GM18907 (cell line): ENCODE data around the gene GGNBP2.

Experiments
- ATAC-seq: cut with Tn5 transposase; IDR thresholded peaks from one replicate; pipeline ENCODE4 v1.9.1; 2021; ENCODE audit warnings: mild to moderate bottlenecking, moderate library complexity; ENCODE audit not compliant: unreplicated experiment

Gene GGNBP2

GRCh38 chr17:36628576-36628975 lies 83.9 kb downstream of the GGNBP2 start:
- ATAC-seq, result no peak

DNA sequence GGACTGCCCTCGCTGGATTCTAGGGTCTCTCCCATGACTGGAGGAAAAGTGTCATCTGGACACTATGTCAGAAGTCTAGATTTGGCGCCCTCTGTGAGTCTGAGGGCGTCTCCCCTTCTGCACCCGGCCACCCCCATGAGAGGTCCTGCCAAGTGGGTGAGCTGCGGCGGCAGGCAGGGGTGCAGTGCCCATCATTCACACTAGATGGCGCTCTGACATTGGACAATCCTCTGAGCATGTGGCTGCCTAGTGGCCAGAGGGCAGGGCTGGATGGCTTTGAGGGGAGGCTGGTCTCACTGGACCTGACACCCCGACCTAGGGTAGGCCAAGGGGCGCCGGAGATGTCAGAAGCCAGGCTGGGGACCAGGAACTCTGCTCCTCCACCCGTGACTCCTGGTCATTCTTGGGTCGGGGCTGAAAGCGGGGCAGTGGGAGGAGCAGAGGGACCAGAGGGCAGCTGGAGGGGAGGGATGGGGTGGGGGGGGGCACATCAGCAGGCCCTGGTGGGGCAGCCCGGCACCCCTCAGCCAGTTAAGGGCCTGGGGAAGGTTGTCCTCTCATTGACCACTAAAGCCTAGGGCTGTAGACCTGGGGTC lies 84.6 kb downstream of the GGNBP2 start:
- no peak for ATAC-seq

DNA sequence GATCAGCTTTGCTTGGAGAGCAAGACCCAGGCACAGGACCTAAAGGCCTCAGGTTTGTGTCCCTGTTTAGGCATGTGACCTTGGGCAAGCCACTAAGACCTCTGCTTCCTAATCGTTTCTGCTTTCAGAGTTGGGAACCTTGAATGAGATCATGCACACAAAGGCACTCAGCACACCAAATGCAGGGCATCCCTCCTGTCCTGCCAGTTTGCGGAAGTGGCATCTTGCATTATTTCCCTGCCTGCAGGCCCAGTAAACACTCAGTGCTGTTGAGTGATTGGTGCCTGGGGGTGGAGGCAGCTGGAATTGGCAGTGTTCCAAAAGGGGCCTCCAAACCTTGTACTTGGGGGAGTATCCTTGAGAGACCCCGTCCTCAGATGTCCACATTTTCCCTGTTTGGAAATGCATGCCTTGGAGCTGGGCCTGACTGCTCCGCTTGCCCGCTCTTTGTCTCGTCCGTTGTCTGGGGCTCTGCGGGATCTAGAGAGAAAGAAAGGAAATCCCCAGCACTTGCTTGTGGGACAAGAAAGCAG lies 85.3 kb downstream of the GGNBP2 start:
- no peak for ATAC-seq

DNA sequence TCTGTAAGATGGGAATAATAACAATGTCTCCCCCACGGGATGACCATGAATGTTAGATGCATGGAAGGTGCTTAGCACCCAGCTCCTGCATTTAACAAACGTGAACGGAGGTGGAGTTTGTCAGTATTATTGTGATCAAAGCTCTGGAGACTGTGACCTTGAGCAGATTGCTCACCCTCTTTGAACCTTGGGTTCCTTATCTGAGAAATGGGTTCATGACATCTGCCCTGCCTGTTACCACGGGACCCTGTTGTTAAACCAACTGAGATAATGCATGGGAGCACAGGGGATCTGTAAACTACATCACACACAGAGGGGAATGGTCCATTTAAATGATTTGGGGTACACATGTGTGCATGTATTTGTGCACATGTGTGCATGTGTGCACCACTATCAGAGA lies 86.3 kb downstream of the GGNBP2 start:
- ATAC-seq, result no peak

DNA sequence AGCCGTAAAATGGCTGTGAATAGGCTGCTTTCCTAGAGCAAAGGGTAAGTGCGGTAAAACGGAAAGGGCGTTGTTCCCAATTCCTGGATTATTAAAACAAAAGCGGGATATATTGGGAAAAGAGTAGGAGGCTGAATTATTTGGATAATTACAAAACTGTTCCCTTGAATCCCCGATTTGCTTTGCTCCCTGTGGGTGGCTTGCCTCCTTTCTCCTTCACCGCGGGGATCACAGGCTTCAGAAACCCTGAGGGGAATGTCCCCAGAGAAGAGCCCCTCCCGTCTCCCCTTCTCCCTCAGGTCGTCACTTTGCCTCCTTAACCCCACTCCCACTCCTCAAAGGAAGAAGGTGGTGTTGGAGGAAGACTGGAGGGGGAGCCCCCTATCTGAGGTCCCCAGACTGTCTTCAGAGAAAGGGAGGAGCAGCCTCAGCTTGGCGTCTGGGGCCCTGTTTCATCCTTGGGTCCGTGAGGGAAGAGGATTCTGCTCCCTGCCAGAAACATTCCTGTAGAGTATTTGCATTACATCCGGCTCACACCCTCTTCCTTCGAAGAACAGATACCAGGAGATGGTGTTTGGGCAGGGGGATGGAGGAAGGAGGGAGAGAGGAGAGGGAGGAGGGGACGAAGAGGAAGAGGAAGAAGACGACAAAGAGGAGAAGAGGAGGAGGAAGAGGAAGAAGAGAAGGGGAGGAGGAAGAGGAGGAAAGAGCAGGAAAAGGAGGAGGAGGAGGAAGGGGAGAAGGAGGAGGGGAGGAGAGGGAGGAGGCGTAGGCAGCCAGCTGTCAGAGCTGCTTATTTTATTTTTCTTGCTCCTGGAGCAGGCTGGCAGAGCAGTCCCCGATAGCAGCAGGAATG lies 88.4 kb downstream of the GGNBP2 start:
- ATAC-seq, result no peak
